Upper lobe of right lung (tissue), 1 donor: ENCODE data around the gene INVS. TPM values are rescaled to one million over a fixed set of nuclear protein-coding genes. Genes with fewer than 3 reads are reported as not detected.
"Not testable (repeated sequence)": the region's sequence is repeated elsewhere in the genome, so short reads cannot be mapped to it uniquely, and the experiment has no call there.

Experiments used
- ATAC-seq: fragments of 200-7000 bp; cut with Tn5 transposase; one replicate; pipeline ENCODE4 v1.9.1; 2020; ENCODE audit warnings: mild to moderate bottlenecking, moderate library complexity
- DNase-seq: peaks from one replicate; pipeline ENCODE4 v3.0.0-alpha.2; 2020
- H3K27ac ChIP-seq: fragments of 200-600 bp; one replicate; pipeline ENCODE4 v1.8.0; 2022
- H3K27me3 ChIP-seq: fragments of 200-600 bp; one replicate; pipeline ENCODE4 v1.8.0; 2022; ENCODE audit warnings: mild to moderate bottlenecking
- H3K36me3 ChIP-seq: fragments of 200-600 bp; one replicate; pipeline ENCODE4 v1.8.0; 2022
- H3K4me1 ChIP-seq: fragments of 200-600 bp; one replicate; pipeline ENCODE4 v1.8.0; 2022
- H3K4me3 ChIP-seq: fragments of 200-600 bp; one replicate; pipeline ENCODE4 v1.8.0; 2022; ENCODE audit warnings: mild to moderate bottlenecking
- H3K9me3 ChIP-seq: fragments of 200-600 bp; one replicate; pipeline ENCODE4 v1.8.0; 2022
- intact Hi-C: fragments of 100-400 bp; cut with DNase I; formaldehyde crosslinking; loops from one replicate; pipeline ENCODE4 v1.11.0; 2022
- total RNA-seq: library from RNA; stranded (reverse); fragmentation: NEBNext Ultra II Directional; extraction: Animal tissue kit (Norgen Biotek cat#: 25700); gene quantifications from one replicate; pipeline ENCODE4 v1.2.1, GENCODE V29; 2021
- TF ChIP-seq, protein P1 (sequence below): fragments of 200-600 bp; IDR thresholded peaks from one replicate; pipeline ENCODE4 v1.8.0; 2022; ENCODE audit warnings: antibody characterized with exemption
- donor health status: DM: no; HTN: yes; CAD: no; lungs with severe emphysema.

Gene INVS
- total RNA-seq, 1 donor from 2014 or later, result 22.2 TPM

DNA sequence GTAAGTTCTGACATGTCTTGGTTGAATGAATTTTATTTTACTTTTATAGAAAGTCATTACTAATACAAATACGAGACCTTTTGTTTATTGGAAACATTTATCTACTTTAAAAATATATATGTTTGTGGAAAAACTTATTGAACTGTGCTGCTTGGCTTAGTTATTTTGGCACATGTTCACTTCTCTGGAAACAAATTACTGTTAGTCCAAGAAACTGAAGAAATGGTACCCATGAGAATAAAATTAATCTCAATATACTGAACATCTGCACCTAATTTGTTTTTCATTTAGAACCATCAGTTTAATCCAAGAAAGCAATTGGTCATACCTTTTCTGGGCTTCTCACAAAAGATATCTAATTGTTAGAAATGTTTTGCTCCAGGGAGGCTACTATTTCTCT is 32.2 kb downstream of the INVS start:
- intact Hi-C loops, result no loop called here
- Histone ChIP-seq H3K4me3 (no peak overlapping the region), H3K4me1 (no peaks in the 10 kb centered on the region), H3K27ac (no peak overlapping the region), H3K9me3 (no peaks in the 10 kb centered on the region), H3K27me3 (no peaks in the 10 kb centered on the region), H3K36me3 (peaks cover 19% of the 10 kb centered on the region)
- DNase-seq, result no peak
- TF ChIP-seq, protein P1, sequence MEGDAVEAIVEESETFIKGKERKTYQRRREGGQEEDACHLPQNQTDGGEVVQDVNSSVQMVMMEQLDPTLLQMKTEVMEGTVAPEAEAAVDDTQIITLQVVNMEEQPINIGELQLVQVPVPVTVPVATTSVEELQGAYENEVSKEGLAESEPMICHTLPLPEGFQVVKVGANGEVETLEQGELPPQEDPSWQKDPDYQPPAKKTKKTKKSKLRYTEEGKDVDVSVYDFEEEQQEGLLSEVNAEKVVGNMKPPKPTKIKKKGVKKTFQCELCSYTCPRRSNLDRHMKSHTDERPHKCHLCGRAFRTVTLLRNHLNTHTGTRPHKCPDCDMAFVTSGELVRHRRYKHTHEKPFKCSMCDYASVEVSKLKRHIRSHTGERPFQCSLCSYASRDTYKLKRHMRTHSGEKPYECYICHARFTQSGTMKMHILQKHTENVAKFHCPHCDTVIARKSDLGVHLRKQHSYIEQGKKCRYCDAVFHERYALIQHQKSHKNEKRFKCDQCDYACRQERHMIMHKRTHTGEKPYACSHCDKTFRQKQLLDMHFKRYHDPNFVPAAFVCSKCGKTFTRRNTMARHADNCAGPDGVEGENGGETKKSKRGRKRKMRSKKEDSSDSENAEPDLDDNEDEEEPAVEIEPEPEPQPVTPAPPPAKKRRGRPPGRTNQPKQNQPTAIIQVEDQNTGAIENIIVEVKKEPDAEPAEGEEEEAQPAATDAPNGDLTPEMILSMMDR, result no peak
- no peak for ATAC-seq

DNA sequence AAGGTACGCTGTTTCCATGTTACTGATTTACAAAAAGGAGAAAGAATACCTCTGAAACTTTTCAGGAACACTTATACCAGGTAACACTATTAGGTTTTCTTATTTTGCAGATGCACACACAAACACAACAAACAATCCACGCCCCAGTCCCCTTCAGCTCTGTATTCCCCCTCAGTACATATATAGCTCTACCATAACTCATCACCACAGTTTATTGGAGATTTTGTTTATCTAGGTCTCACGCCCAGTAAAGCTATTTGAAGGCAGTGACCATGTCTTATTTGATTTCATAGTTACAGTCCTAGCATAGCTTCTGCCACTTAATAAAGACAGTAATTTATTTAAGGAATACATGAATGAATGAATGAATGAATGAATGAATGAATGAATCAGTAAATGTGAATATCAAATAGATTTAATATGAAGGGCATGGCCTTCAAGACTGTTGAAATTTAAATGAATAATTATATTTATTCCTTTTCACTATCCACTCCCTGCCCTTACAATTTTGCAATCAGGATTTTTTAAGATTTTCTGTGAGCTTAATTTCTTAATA is 32.9 kb downstream of the INVS start:
- TF ChIP-seq, protein P1, result no peak
- intact Hi-C loops, result no loop called here
- no peak for ATAC-seq
- Histone ChIP-seq H3K36me3 (peaks cover 12% of the 10 kb centered on the region), H3K27me3 (no peaks in the 10 kb centered on the region), H3K4me1 (no peaks in the 10 kb centered on the region), H3K9me3 (no peaks in the 10 kb centered on the region), H3K27ac (no peak overlapping the region), H3K4me3 (no peak overlapping the region)
- no peak for DNase-seq

DNA sequence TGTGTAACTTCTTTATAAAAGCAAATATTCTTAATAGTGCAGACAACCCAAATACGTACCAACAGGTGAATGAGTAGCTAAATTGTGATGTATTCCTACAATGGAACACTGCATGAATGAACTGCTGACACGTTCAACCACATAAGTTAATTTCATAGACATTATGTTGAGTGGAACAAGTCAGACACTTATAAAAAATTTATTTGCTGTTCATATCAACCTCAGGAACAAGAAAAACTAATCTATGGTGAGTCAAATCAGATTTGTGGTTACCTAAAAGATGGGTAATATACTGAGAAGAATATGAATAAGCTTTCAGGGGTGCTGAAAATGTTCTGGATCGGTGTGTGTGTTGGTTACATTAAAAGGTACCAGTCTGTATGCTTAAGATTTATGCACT is 35.7 kb downstream of the INVS start:
- Histone ChIP-seq H3K27me3 (no peaks in the 10 kb centered on the region), H3K9me3 (no peaks in the 10 kb centered on the region), H3K36me3 (peaks cover 7% of the 10 kb centered on the region), H3K27ac (no peak overlapping the region), H3K4me1 (no peaks in the 10 kb centered on the region), H3K4me3 (no peak overlapping the region)
- intact Hi-C loops, result no loop called here
- DNase-seq, result no peak
- TF ChIP-seq, protein P1, result no peak
- no peak for ATAC-seq

DNA sequence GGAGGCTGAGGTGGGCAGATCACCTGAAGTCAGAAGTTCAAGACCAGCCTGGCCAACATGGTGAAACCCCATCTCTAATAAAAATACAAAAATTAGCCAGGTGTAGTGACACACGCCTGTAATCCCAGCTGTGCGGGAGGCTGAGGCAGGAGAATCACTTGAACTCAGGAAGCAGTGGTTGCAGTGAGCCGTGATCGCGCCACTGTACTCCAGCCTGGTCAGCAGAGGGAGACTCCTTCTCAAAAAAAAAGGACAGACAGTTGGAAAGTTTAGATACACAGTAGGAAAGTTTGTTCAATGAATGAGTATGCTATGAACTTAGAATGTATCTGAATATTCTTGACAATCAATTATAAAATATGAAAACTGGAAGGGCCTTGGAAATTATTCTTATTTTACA is 37.8 kb downstream of the INVS start:
- H3K4me3 ChIP-seq, H3K4me1 ChIP-seq, H3K27ac ChIP-seq, H3K27me3 ChIP-seq, ATAC-seq, H3K36me3 ChIP-seq, DNase-seq, intact Hi-C loops, H3K9me3 ChIP-seq: not testable (repeated sequence)

DNA sequence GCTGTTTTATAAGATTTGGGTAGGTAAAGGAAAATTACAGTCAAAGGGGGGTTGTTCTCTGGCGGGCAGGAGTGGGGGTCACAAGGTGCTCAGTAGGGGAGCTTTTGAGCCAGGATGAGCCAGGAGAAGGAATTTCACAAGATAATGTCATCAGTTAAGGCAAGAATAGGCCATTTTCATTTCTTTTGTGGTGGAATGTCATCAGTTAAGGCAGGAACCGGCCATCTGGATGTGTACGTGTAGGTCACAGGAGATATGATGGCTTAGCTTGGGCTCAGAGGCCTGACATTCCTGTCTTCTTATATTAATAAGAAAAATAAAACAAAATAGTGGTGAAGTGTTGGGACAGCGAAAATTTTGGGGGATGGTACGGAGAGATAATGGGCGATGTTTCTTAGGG is 41.3 kb downstream of the INVS start:
- H3K27ac ChIP-seq, H3K27me3 ChIP-seq, H3K36me3 ChIP-seq, H3K4me1 ChIP-seq, H3K9me3 ChIP-seq, DNase-seq, ATAC-seq, intact Hi-C loops, H3K4me3 ChIP-seq: not testable (repeated sequence)

DNA sequence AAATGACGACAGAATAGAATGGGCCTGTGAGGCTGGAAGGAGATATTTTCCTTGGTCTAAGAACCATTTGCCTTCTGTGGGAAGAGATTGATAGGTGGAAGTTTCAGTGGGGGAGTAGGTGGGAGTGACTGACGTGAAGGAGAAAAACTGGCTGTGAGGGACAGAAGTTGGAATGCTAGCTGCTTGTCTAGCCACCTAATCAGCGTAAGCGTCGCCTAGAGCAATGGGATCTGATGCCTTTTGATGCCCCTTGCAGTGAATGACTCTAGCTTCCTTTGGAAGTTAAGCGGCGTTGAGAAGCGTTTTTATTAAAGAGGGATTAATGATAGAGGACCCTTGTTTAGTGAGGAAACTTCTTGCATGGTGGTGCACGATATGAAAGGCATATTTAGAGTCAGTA is 42.8 kb downstream of the INVS start:
- H3K4me3 ChIP-seq, H3K27ac ChIP-seq, H3K4me1 ChIP-seq, H3K27me3 ChIP-seq, H3K36me3 ChIP-seq, ATAC-seq, intact Hi-C loops, H3K9me3 ChIP-seq, DNase-seq: not testable (repeated sequence)

DNA sequence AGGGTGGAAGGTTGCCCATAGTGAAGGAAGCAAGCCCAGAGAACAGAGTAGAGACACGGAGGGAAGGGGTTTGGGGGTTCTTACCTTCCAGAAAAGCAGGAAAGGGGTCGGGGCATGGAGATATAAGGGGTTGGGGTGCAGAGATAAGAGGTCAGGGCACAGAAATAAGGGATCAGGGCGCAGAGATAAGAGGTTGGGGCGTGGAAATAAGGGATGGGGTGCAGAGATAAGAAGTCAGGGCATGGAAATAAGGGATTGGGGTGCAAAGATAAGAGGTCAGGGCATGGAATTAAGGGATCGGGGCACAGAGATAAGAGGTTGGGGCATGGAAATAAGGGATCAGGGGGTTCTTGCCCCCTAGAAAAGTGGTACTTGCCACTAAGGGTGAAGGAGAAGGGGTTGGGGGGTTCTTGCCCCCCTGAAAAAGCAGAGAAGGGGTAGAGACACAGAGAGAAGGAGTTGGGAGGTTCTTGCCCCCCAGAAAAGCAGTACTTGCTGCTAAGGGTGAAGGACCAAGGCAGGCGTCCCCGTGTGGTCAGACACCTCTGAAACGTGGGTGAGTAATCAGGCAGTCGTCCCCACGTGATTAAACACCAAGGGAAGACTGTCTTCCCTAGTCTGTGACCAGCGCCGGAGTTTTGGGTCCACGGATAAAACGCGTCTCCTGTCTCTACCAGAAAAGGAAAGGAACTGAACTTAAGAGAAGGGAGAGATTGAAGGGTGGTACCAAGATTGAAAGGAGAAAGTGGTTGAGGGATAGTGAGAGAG is 46.3 kb downstream of the INVS start:
- ATAC-seq, H3K27ac ChIP-seq, H3K36me3 ChIP-seq: not testable (repeated sequence)

GRCh38 chr9:100145976-100146375 is 46.9 kb downstream of the INVS start:
- H3K9me3 ChIP-seq, DNase-seq, H3K27ac ChIP-seq, intact Hi-C loops, ATAC-seq, H3K27me3 ChIP-seq, H3K4me3 ChIP-seq, H3K4me1 ChIP-seq, H3K36me3 ChIP-seq: not testable (repeated sequence)

More for the DNA sequence above, 46.3 kb downstream of the INVS start:
- intact Hi-C loops, H3K27me3 ChIP-seq, H3K4me3 ChIP-seq, H3K4me1 ChIP-seq, DNase-seq, H3K9me3 ChIP-seq: not testable (repeated sequence)
